ENCODE results near the gene MBOAT2.

Gene MBOAT2

GRCh38 chr2:8999797-9000196, 3.7 kb downstream of the MBOAT2 start:
- DNase-seq (ENCODE audit: extremely low read depth, insufficient read length): no peak

GRCh38 chr2:8999102-8999446, 4.4 kb downstream of the MBOAT2 start:
- Histone ChIP-seq H3K4me3 (replicated peaks; ENCODE audit: low read depth, low read length) (no peak overlapping the region), H3K36me3 (ENCODE audit: control insufficient read depth, insufficient read depth, low read length) (no peaks in the 10 kb centered on the region), H3K27me3 (replicated peaks; ENCODE audit: control insufficient read depth, insufficient read depth, low read length) (no peaks in the 10 kb centered on the region; the same call in 1 of the 2 replicates)
- TF ChIP-seq CTCF (IDR thresholded peaks at IDR 0.05; ENCODE audit: insufficient read depth, low read length, poor library complexity, severe bottlenecking): no peak
- no peak for DNase-seq (ENCODE audit: extremely low read depth, insufficient read length)

More at GRCh38 chr2:8999797-9000196, 3.7 kb downstream of the MBOAT2 start:
- TF ChIP-seq CTCF (IDR thresholded peaks at IDR 0.05; ENCODE audit: insufficient read depth, low read length, poor library complexity, severe bottlenecking): no peak
- Histone ChIP-seq H3K27me3 (replicated peaks; ENCODE audit: control insufficient read depth, insufficient read depth, low read length) (no peaks in the 10 kb centered on the region; the same call in 1 of the 2 replicates), H3K36me3 (ENCODE audit: control insufficient read depth, insufficient read depth, low read length) (no peaks in the 10 kb centered on the region), H3K4me3 (replicated peaks; ENCODE audit: low read depth, low read length) (no peak overlapping the region)

GRCh38 chr2:8998418-8999101, 4.9 kb downstream of the MBOAT2 start:
- TF ChIP-seq CTCF (IDR thresholded peaks at IDR 0.05; ENCODE audit: insufficient read depth, low read length, poor library complexity, severe bottlenecking): no peak
- Histone ChIP-seq H3K4me3 (replicated peaks; ENCODE audit: low read depth, low read length) (no peak overlapping the region), H3K36me3 (ENCODE audit: control insufficient read depth, insufficient read depth, low read length) (no peaks in the 10 kb centered on the region), H3K27me3 (replicated peaks; ENCODE audit: control insufficient read depth, insufficient read depth, low read length) (no peaks in the 10 kb centered on the region; the same call in 1 of the 2 replicates)
- DNase-seq (ENCODE audit: extremely low read depth, insufficient read length): no peak

- TF ChIP-seq CTCF (IDR thresholded peaks at IDR 0.05; ENCODE audit: insufficient read depth, low read length, poor library complexity, severe bottlenecking): no peak
- Histone ChIP-seq H3K4me3 (replicated peaks; ENCODE audit: low read depth, low read length) (no peak overlapping the region), H3K36me3 (ENCODE audit: control insufficient read depth, insufficient read depth, low read length) (no peaks in the 10 kb centered on the region), H3K27me3 (replicated peaks; ENCODE audit: control insufficient read depth, insufficient read depth, low read length) (no peaks in the 10 kb centered on the region; the same call in 1 of the 2 replicates)
- no peak for DNase-seq (ENCODE audit: extremely low read depth, insufficient read length)
These were observed 5.9 kb downstream of the MBOAT2 start for GRCh38 chr2:8997631-8998030.

GRCh38 chr2:8997108-8997507, 6.4 kb downstream of the MBOAT2 start:
- no peak for TF ChIP-seq CTCF (IDR thresholded peaks at IDR 0.05; ENCODE audit: insufficient read depth, low read length, poor library complexity, severe bottlenecking)
- no peak overlapping the region for H3K4me3 ChIP-seq (replicated peaks; ENCODE audit: low read depth, low read length)
- H3K27me3 ChIP-seq (replicated peaks; ENCODE audit: control insufficient read depth, insufficient read depth, low read length): no peaks in the 10 kb centered on the region; the same call in 1 of the 2 replicates
- H3K36me3 ChIP-seq (ENCODE audit: control insufficient read depth, insufficient read depth, low read length): no peaks in the 10 kb centered on the region
- DNase-seq (ENCODE audit: extremely low read depth, insufficient read length): no peak
